Stimulated activated naive CD8-positive, alpha-beta T cell treated with anti-CD3 and anti-CD28 coated beads, Interleukin-15, Interleukin-2, amounts not matched to agents 100 ng/mL and 50 ng/mL, for 24 hours (primary cell): ENCODE data around the gene NHEJ1.

Experiments
- H3K27ac Mint-ChIP-seq: one replicate; pipeline ENCODE4 v1.8.0; 2021; ENCODE audit warnings: mild to moderate bottlenecking, mixed read lengths
- H3K27me3 Mint-ChIP-seq: one replicate; pipeline ENCODE4 v1.8.0; 2021; ENCODE audit warnings: mixed read lengths
- H3K36me3 Mint-ChIP-seq: one replicate; pipeline ENCODE4 v1.8.0; 2021; ENCODE audit warnings: low read depth, mixed read lengths
- H3K4me1 Mint-ChIP-seq: one replicate; pipeline ENCODE4 v1.8.0; 2021; ENCODE audit warnings: low read depth, mixed read lengths
- H3K4me3 Mint-ChIP-seq: one replicate; pipeline ENCODE4 v1.8.0; 2021; ENCODE audit warnings: mild to moderate bottlenecking, mixed read lengths
- H3K9me3 Mint-ChIP-seq: one replicate; pipeline ENCODE4 v1.8.0; 2021; ENCODE audit warnings: mixed read lengths

NHEJ1 gene

DNA sequence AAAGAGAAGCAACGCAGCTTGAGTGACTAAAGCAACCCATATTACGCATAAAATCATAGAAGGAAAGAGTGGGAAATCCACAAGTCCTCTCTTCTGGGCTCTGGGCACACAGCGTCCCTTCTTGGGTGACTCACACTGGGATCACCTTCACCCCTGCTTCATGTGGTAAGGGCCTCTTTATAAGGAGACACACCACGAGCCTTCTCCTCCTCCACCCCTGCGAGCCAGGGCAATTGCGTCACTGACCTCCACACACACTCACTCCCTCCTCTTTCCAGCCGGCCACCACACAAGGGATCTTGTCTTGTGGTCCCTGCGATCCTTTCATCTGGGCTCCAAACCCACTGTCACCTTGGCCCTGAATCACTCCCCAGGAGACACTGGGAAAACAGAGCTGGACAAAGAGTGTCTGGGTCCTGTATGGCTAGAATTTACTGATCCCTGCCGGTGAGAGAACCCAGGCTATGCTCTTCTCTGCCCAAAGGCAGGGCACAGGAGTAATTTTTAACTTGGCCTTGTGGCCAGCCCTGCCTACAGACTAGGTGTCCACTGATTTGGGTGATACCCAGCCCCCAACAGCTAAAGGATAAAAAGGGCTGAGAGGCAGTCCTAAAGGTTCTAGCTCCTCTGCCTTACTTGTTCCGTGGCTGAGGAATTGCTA lies 35.3 kb downstream of the NHEJ1 start:
- Mint-ChIP-seq H3K27me3 (no peaks in the 10 kb centered on the region), H3K27ac (peak overlapping the region; percentile 69), H3K4me1 (peaks cover 31% of the 10 kb centered on the region), H3K36me3 (peaks cover 9% of the 10 kb centered on the region), H3K4me3 (no peak overlapping the region), H3K9me3 (no peaks in the 10 kb centered on the region)

GRCh38 chr2:219124381-219125110 lies 36.1 kb downstream of the NHEJ1 start:
- H3K9me3 Mint-ChIP-seq: no peaks in the 10 kb centered on the region
- no peak overlapping the region for H3K4me3 Mint-ChIP-seq
- H3K36me3 Mint-ChIP-seq: peaks cover 9% of the 10 kb centered on the region
- no peaks in the 10 kb centered on the region for H3K27me3 Mint-ChIP-seq
- peak overlapping the region; percentile 66 for H3K27ac Mint-ChIP-seq
- peaks cover 35% of the 10 kb centered on the region for H3K4me1 Mint-ChIP-seq

DNA sequence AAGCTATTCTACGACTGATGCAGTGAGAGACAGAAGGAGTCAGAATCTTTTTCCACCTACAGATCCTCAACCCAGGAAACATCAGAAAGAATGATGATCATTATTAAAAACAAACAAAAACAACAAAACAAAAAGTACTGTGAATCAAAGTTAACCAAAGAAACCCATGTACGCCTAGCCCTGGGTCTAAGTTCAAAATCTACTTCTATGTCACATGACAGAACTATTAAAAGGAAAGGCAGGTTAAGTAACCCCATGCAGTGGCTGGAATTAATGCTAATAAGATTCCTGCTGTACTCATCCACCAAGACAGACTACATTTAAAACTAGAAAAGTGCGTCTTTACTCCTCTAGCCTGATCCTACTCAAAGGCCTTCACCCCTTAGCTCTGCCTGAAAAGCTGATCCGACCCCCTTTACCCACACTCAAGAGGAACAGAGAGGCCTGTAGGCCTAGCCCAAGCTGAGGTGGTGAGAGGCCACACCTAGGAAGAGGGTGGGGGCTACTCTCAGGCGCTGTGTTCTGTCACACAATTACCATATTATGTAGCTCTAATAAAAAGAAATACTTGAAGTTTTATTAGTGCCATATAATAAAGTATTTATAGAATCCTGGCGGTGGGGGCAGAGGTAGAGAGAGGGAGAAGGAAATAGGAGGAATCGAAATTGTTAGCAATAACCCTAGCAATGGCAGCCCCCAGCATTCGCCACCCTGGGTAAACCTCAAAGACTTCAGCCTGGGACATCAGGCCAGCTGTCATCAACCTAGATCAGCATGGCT lies 37.1 kb downstream of the NHEJ1 start:
- no peak overlapping the region for H3K4me3 Mint-ChIP-seq
- no peaks in the 10 kb centered on the region for H3K9me3 Mint-ChIP-seq
- no peak overlapping the region for H3K27ac Mint-ChIP-seq
- H3K4me1 Mint-ChIP-seq: peaks cover 35% of the 10 kb centered on the region
- peaks cover 5% of the 10 kb centered on the region for H3K36me3 Mint-ChIP-seq
- H3K27me3 Mint-ChIP-seq: no peaks in the 10 kb centered on the region

GRCh38 chr2:219122202-219122980 lies 38.2 kb downstream of the NHEJ1 start:
- Mint-ChIP-seq H3K4me3 (no peak overlapping the region), H3K9me3 (no peaks in the 10 kb centered on the region), H3K27ac (no peak overlapping the region), H3K36me3 (peaks cover 5% of the 10 kb centered on the region), H3K4me1 (peaks cover 35% of the 10 kb centered on the region), H3K27me3 (no peaks in the 10 kb centered on the region)

DNA sequence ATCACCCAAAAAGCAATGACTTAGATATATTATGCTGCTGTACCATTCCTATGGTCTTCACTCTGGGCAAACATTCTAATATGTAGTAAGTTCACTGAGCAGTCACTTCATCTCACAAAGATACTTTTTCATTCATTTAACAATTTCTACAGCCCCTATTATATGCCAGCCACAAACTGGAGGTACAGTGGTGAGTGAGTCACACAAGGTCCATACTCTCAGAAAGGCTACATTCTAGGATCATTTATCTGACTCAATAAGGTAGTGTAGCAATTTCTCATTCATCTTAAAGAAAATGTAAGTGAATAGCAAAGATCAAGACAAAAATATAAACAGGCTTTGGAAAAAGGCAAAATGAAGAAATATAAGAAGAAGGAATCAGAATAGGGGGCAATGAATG lies 40.5 kb downstream of the NHEJ1 start:
- Mint-ChIP-seq H3K4me3 (no peak overlapping the region), H3K36me3 (no peaks in the 10 kb centered on the region), H3K27me3 (no peaks in the 10 kb centered on the region), H3K27ac (no peak overlapping the region), H3K4me1 (peaks cover 29% of the 10 kb centered on the region), H3K9me3 (no peaks in the 10 kb centered on the region)

- no peaks in the 10 kb centered on the region for H3K27me3 Mint-ChIP-seq
- no peak overlapping the region for H3K4me3 Mint-ChIP-seq
- H3K9me3 Mint-ChIP-seq: no peaks in the 10 kb centered on the region
- H3K27ac Mint-ChIP-seq: no peak overlapping the region
- H3K4me1 Mint-ChIP-seq: peaks cover 23% of the 10 kb centered on the region
- H3K36me3 Mint-ChIP-seq: no peaks in the 10 kb centered on the region
These were observed 41.1 kb downstream of the NHEJ1 start for GRCh38 chr2:219119422-219120043.

- Mint-ChIP-seq H3K9me3 (no peaks in the 10 kb centered on the region), H3K27ac (no peak overlapping the region), H3K36me3 (no peaks in the 10 kb centered on the region), H3K4me1 (peaks cover 14% of the 10 kb centered on the region), H3K27me3 (no peaks in the 10 kb centered on the region), H3K4me3 (no peak overlapping the region)
These were observed 42.1 kb downstream of the NHEJ1 start for GRCh38 chr2:219118504-219118903.

DNA sequence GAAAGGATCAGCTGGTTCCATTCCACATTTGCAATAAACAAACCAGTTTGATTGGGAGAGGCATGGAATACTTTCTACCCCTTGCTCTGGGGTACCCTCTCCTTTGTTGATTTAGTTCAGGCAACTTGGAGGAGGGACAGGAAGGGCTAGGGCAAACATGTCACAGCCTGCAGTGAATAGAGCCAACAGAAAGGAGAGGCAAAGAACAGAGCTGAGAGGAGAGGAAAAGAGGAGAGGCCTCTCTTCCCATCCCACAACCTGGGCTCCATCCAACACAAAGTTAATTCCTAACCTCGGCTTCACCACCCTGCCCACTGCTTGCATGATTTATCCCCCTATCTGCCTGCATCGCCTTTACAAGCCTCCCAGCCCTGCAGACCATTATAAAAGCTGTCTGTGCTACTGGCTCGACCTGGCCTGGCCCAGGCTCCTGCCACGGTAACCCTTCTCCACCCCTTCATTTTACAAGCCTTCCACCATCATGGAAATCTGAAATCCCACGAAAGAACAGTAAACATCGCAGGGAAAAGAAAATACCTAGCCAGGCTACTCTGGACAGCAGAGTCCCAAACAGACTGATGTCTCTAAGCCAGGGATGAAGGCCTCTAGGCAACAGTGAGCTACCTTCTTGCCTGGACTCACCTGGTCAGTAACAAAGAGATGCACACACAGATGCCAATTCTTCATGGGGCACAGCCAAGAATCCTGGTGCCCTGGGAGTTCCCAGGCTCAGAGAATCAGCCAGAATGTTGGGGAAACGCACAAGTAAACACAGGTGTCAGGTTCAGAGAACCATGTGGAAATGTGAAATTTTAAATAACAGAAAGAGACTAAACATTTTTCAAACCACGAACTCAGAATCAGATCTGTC lies 43.6 kb downstream of the NHEJ1 start:
- peaks cover 16% of the 10 kb centered on the region for H3K4me1 Mint-ChIP-seq
- H3K9me3 Mint-ChIP-seq: no peaks in the 10 kb centered on the region
- no peak overlapping the region for H3K27ac Mint-ChIP-seq

DNA sequence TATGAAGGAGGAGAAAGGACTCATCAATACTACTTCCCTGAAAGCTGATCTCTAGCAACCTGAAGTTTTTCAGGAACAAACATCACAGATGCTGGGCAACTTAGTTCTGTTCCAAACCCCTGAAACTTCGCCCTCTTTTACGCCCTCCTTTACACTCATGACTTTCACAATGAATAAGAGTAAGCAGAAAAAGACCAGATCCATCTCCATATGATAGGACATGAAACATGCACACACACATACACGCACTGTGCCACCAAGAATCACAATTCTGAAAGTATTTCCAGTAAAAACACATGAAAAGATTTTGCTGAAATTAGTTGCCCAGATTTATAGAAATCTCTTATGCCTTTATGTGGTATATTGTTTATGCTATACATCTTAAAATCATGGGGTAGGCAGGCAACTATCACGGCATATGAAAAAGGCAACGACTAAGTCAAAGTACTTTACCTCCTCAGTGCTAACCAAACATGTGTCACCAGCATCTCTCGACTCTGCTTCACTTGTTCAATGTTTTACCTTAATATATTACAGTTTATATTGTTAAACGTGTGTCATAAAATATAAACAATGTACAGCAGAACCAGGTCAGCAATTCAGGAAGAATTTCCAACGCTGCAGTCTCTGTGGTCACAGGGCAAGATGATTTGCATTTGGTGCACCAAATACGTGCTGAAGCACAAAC lies 47.8 kb downstream of the NHEJ1 start:
- Mint-ChIP-seq H3K27me3 (no peaks in the 10 kb centered on the region), H3K27ac (no peak overlapping the region), H3K4me3 (no peak overlapping the region), H3K36me3 (no peaks in the 10 kb centered on the region), H3K4me1 (peaks cover 39% of the 10 kb centered on the region), H3K9me3 (no peaks in the 10 kb centered on the region)

More for the DNA sequence above, 43.6 kb downstream of the NHEJ1 start:
- Mint-ChIP-seq H3K36me3 (no peaks in the 10 kb centered on the region), H3K27me3 (no peaks in the 10 kb centered on the region), H3K4me3 (no peak overlapping the region)

- peaks cover 44% of the 10 kb centered on the region for H3K4me1 Mint-ChIP-seq
- no peaks in the 10 kb centered on the region for H3K9me3 Mint-ChIP-seq
- no peaks in the 10 kb centered on the region for H3K36me3 Mint-ChIP-seq
- H3K4me3 Mint-ChIP-seq: no peak overlapping the region
- H3K27me3 Mint-ChIP-seq: no peaks in the 10 kb centered on the region
- H3K27ac Mint-ChIP-seq: no peak overlapping the region
These were observed 48.6 kb downstream of the NHEJ1 start for GRCh38 chr2:219112062-219112406.

DNA sequence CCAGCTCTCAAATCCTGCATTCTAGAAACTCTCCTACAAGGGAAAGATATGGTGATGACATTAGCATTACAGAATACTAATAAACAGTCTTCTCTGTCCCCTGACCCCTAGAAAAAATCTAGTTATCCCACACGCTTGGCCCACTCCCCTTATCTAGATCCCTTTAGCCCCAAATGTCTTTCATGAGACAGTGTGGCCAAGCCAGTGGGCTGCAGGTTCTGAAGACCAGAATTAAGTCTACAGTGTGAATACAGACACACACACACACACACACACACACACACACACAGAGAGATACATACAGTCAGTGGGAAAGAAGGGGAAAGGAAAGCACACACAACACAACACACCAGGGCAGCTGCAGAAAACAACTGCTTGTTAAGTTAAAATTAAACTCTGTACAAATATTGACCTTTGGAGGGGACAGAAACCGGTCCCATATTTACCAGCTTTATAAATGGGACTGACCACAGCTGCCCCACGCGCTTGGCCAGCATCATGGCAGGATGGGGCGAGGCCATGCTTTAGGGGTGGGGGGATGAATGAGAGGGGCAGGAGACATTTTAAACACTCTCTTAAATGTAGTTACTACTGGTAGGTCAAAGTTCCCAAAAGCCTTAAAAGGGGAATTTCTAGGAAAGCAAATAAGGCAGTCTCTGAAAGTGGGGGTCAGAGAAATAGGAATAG lies 49.1 kb downstream of the NHEJ1 start:
- no peak overlapping the region for H3K4me3 Mint-ChIP-seq
- no peaks in the 10 kb centered on the region for H3K27me3 Mint-ChIP-seq
- no peaks in the 10 kb centered on the region for H3K36me3 Mint-ChIP-seq
- H3K27ac Mint-ChIP-seq: no peak overlapping the region
- H3K9me3 Mint-ChIP-seq: no peaks in the 10 kb centered on the region
- H3K4me1 Mint-ChIP-seq: peaks cover 50% of the 10 kb centered on the region

DNA sequence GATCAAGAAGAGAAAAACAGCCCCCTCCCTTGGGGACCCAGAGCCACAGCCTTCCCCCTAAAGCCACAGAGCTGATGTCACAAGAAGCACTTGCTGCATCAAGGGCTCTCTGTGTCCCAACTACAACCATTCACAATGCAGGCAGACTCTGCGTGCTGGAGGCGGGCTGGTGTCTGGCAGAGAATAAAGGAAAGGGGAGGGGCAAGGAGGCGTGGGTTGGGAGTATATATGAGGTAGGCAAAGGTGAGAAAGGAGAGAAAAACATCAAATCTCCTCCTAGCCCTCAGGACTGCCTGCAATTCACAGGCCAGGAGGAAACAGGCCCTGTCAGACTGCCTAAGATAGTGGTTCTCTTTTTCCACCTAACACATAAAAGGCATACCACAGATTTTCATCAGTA lies 51.1 kb downstream of the NHEJ1 start:
- Mint-ChIP-seq H3K27ac (peak overlapping the region; percentile 67), H3K9me3 (no peaks in the 10 kb centered on the region), H3K27me3 (no peaks in the 10 kb centered on the region), H3K36me3 (peaks cover 7% of the 10 kb centered on the region), H3K4me1 (peaks cover 66% of the 10 kb centered on the region), H3K4me3 (peak overlapping the region; percentile 8)

- Mint-ChIP-seq H3K9me3 (no peaks in the 10 kb centered on the region), H3K27ac (peak overlapping the region; percentile 14), H3K27me3 (no peaks in the 10 kb centered on the region), H3K4me1 (peaks cover 72% of the 10 kb centered on the region), H3K4me3 (no peak overlapping the region), H3K36me3 (peaks cover 13% of the 10 kb centered on the region)
These were observed 52.9 kb downstream of the NHEJ1 start for GRCh38 chr2:219107758-219108157.
